Stimulated activated CD8-positive, alpha-beta memory T cell treated with anti-CD3 and anti-CD28 coated beads, Interleukin-12 subunit alpha, Interleukin-12 subunit beta, amount 100 ng/mL, for 24 hours (primary cell): ENCODE data around the gene GPD1.
"Not testable (repeated sequence)": the region's sequence is repeated elsewhere in the genome, so short reads cannot be mapped to it uniquely, and the experiment has no call there.

Source experiments
- DNase-seq: peaks from one replicate; pipeline ENCODE4 v3.0.0-alpha.2; 2020; ENCODE audit errors: extremely low read depth

The GPD1 gene

GRCh38 chr12:50123203-50123602, 19.4 kb downstream of the GPD1 start:
- DNase-seq, result no peak

DNA sequence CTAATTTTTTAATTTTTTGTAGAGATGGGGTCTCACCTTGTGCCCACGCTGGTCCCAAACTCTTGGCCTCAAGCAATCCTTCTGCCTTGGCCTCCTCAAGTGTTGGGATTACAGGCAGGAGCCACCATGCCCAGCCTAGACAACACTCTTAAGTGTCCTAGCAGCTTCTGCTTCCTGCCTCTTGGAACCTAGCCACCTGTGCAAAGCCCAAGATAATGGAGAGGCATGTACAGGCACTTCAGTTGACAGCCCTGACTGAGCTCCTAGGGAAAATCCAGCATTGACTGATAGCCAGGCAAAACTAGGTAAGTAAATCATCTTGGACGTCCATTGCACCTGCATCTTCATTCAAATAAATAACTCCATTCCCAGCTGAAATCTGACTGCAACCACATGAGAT, 23.7 kb downstream of the GPD1 start:
- no peak for DNase-seq

DNA sequence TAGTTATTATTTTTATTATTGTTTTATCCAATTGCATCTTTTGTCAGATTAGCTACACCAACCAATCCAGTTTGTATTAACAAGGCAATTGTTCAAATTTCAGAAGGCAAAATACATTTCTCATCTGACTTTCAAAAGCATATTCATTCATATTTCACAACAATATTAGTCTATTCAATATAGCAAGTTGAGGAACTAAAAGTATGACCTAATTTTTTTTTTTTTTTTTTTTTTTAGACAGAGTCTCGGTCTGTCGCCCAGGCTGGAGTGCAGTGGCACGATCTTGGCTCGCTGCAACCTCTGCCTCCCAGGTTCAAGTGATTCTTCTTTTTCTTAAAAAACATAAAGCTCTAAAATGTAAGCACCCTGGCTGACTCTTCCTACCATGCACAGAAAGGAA, 25.5 kb downstream of the GPD1 start:
- no peak for DNase-seq

- no peak for DNase-seq
Measured at GRCh38 chr12:50132505-50133135, 28.8 kb downstream of the GPD1 start.

DNA sequence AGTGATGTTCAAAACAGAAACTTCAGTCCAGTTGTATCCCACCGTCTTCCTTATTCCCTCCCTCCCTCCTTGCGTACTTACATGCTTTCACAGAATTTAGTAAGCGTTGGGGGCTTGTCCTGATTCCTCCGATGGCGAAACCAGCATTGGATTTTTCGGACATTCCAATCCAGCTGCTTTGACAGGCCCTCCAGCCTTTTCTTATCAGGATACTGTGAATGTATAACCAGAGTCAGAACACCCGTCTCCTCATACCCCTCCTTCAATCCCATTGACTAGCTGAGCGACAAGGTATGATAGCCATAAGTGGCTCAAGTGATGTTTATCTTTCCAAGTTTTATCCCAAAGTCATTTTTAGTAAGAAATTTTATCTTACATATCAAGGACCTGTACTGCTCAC, 39.2 kb downstream of the GPD1 start:
- no peak for DNase-seq

DNA sequence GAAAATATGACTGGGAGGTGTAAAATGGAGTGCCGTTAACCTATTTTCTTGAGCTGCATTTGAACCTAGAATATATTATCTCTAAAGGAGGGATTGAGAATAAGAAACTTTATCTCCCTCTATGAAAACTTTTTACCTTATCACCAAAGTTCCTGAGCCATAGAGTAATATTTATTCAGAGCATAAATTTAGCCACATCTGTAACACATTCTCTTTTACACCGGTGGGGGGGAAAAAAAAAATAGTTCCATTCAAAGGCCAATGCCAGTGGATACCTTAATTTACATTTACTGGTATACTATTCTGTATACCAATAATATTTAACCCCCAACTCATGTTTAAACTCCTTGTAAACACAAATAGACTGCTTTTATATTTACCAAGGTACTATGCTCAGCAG, 41.6 kb downstream of the GPD1 start:
- no peak for DNase-seq

DNA sequence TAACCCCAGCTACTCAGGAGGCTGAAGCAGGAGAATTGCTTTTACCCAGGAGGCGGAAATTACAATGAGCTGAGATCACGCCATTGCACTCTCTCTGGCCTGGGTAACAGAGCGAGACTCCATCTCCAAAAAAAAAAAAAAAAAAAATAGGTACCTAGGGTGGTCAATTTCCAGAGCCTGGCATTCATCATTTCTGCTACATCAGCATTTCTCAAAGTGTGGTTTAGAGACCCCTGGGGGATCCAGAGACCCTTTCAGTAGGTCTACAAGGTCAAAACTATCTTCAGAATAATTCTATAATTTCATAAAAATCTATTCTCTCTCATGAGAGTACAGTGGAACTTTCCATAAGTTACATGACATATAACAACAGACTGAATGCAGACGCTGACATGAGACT, 43.5 kb downstream of the GPD1 start:
- no peak for DNase-seq

GRCh38 chr12:50148011-50148410, 44.2 kb downstream of the GPD1 start:
- DNase-seq, result not testable (repeated sequence)

DNA sequence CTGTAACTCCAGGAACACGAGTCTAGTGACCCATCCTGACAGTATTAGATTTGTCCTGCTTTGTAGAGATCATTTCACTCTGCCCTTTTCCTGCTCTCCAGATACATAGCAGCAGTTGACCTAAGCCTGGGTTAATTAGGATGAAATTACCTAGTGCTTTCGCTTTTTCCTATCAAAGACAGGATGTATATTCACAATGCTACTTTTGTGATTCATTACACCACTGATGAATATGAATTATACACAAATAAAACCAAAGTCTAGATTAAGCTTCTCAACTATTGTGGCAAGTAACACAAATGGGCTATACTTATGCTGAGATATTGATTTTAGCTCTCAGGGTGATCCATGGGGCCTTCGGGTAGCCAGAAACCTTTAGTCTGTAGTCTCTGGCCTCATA, 45.5 kb downstream of the GPD1 start:
- no peak for DNase-seq

DNA sequence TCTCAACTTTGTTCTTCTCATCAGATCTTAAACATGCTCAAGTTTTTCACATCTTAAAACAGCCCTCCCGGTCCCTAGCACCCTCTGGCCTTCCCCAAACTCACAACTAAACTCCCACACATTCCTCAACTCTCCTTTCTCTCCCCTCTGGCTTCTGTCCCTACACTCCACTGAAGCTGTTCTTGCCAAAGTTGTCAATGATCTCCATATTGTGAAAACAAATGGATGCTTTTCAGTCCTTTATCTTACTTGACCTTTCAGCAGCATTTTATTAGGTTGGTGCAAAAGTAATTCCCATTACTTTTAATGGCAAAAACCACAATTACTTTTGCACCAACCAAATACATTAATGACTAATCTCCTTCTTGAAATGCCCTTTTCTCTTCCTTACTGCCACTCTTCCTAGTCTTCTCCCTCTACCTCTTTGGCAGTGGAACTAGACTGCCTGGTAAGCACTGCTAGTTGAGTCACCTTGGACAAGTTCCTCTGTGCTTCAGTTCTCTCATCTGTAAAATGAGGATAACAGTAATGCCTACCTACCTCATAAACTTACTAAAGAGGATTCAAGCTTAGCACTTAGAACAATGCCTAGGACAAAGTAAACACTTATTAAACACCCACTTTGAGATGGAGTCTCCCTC, 47.4 kb downstream of the GPD1 start:
- no peak for DNase-seq

- DNase-seq, result not testable (repeated sequence)
Measured at GRCh38 chr12:50154947-50155346, 51.1 kb downstream of the GPD1 start.

DNA sequence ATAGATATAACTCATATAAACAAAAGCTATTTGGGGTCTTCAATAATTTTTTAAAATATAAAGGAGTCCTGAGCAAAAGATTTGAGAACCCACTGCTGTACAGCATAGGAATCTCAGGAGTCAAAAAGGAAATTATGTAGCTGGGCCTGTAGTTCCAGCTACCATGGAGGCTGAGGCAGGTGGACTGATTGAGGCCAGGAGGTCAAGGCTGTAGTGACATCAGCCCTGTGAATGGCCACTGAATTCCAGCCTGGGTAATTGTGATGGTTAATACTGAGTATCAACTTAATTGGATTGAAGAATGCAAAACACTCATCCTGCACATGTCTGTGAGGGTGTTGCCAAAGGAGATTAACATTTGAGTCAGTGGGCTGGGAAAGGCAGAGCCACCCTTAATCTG, 52.8 kb downstream of the GPD1 start:
- no peak for DNase-seq

- no peak for DNase-seq
Measured at GRCh38 chr12:50157259-50157658, 53.5 kb downstream of the GPD1 start.

GRCh38 chr12:50160643-50161042, 56.8 kb downstream of the GPD1 start:
- no peak for DNase-seq
